Embryonic facial prominence (tissue), 1 donor: ENCODE results near the gene TMC8.
"Not testable (repeated sequence)": the region's sequence is repeated elsewhere in the genome, so short reads cannot be mapped to it uniquely, and the experiment has no call there.

Experiments
- DNase-seq: peaks from one replicate; pipeline ENCODE4 v3.0.0-alpha.2; 2016; ENCODE audit errors: extremely low spot score

Gene TMC8

GRCh38 chr17:78135858-78136500 is 5.4 kb downstream of the TMC8 start:
- DNase-seq: no peak

GRCh38 chr17:78137392-78138203 is 7.0 kb downstream of the TMC8 start:
- no peak for DNase-seq

DNA sequence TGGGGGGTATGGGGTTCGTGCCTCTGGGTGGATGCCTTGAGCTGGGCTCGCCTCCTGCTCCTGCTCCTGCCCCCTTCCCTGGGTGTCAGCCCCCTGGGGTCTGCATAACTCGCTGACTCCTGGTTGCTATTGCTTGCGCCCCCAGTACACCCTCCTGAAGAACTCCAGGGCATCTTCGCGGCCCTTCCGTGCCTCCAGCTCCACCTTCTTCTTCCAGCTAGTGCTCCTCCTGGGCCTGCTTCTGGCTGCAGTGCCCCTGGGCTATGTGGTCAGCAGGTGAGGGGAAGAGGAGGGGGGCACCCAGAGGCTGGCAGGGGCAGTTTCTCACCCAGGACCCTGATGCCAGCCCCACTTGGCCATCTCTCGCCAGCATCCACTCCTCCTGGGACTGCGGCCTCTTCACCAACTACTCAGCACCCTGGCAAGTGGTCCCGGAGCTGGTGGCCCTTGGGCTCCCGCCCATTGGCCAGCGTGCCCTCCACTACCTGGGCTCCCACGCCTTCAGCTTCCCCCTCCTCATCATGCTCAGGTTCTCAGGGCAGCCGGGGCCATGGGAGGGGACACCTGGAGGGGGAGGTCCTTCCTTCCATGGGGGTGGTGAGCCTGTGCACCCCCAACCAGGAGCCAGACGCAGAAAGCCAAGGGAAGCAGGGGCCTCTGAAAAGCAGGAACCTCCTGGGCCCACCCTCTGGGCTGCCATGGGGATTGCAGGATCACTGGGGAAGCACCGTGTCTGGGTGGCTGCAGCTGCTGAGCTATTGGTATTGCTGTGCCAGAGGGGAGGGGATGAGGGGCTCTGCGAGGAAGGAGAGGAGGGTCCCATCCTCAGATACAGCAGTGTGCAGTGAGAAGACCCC is 7.9 kb downstream of the TMC8 start:
- no peak for DNase-seq

- DNase-seq: not testable (repeated sequence)
Measured at GRCh38 chr17:78139861-78140168, 9.2 kb downstream of the TMC8 start.

DNA sequence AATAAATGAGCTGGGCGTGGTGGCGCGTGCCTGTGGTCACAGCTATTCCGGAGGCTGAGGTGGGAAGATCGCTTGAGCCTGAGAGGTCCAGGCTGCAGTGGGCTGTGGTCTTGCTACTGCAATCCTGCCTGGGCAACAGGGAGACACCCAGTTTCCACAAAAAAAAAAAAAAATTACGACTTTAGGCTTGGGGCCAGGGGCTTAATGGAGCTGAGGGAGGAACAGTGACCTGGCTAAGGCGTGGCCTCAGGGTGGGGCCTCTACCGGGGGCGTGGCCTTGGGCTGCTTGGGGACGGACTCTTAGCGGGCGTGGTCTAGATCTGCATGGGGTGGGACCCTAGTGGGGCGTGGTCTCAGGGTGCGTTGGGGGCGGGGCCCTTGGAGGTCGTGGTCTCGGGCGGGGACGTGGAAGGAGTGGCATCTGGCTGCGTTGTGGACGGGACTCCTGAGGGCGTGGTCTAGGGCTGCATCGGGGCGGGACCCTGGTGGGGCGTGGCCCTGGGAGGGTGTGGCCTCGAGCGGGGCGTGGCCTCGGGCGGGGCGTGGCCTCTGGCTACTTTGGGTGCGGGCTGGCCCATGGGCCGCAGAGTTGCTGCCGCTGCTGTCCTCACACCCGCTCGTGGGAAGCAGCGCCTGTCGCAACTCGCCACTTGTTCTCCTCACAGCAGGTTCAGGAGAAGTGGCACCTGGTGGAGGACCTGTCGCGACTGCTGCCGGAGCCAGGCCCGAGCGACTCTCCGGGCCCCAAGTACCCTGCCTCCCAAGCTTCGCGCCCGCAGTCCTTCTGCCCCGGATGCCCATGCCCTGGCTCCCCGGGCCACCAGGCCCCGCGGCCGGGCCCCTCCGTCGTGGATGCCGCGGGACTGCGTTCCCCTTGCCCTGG is 9.8 kb downstream of the TMC8 start:
- no peak for DNase-seq

DNA sequence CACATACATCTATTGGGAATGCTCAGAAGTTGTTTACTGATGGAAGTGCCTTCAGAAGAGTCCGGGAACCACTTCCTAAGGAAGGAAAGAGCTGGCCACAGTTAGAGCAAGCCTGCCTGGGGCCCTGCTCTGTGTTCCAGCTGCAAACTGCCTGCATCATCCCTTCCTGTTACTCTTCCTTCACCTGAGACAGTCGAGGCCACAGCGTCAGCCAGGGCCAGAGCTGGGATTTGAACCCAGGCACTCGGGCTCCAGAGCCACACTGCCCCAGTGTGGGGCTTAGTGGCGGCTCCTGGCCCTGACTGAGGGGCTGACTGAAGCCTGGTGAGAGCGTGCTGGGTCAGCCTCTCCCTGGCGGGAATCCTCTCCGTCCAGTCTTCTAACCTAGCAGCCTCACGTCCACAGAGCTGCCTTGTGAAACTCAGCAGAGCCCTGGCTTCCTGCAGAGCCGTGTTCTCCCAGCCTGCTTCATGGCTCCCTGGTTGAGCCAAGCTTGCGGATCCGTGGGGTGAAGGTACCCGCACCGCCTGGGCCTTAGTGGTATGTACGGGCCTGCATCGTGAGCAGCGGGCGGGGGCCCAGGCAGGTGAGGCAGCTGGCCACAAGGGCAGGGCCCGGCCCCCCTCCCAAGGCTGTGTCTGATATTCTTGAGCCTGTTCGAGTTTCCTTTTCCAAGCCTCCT is 11.0 kb downstream of the TMC8 start:
- DNase-seq: no peak

DNA sequence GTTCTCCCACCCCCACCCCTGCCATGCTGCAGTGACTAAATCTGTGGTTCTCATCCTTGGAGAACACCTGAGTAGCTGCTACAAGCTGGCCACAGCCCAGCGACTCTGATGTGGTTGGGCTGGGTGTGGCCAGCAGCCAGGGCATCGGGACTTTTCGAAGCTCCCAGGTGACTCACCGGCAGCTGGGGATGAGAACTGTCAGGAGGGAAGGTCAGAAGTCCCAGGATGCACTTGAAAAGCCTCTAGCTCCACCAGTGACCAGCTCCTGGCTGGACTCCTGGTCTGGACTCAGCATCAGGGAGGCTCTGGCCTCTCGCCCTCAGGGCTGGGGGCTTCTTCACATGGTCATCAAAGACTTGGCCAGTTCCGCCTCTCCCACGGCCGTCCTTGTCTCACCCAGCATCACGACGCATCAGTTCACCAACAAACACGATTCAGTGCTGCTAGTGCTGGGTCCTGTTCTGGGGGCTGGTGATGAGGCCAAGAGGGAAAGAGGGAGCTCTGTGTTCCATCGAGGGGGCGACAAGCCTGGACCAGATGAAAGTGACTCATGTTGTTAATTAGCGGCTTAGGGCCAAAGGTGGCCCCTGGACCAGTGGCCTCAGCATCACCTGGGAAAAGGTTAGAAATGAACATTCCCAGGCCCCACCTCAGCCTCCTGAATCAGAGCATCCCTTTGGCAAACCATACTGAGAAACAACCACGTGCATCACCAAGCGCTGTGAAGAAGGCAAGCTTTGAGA is 11.7 kb downstream of the TMC8 start:
- DNase-seq: no peak

DNA sequence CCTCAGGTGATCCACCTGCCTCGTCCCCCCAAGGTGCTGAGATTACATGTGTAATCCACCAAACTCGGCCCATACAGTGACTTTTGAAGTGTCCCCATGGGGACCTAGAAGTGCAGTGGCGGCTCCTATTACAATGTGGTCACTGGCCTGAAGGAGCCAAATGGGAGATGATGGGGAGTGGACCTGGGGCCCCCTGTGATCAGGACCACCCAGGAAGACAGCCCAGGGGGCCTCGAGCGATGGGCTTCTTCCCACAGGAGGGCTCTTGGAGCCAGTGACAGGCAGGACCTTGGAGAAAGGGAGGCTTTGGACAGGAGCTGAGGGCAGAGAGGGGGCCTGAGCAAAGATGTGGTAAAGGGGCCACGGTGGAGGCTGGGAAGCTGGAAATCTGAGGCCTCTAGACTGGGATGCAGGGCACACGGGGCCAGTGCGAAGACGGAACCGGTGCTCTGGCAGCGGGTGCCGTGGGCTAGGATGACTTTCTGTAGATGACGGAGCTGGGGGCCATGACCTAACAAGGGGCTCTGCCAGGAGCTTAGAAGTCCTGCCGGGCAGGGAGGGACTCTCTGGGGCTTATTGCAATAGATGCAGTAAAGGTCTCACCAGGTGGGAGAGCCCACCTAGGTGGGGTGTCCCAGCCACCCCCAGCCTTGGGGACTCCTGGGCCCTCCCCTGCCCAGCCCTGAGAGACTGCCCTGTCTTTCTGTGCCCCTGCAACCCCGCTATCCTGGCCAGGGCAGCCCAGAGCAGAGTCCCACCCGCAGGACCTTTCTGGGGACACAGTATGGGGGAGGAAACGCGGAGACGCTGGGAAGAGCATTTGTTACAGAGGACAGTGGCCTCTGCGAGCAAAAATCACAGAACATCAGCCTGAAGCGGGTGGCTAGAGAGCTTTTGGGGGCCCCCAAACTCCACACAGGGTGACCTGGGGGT is 12.9 kb downstream of the TMC8 start:
- DNase-seq: no peak

DNA sequence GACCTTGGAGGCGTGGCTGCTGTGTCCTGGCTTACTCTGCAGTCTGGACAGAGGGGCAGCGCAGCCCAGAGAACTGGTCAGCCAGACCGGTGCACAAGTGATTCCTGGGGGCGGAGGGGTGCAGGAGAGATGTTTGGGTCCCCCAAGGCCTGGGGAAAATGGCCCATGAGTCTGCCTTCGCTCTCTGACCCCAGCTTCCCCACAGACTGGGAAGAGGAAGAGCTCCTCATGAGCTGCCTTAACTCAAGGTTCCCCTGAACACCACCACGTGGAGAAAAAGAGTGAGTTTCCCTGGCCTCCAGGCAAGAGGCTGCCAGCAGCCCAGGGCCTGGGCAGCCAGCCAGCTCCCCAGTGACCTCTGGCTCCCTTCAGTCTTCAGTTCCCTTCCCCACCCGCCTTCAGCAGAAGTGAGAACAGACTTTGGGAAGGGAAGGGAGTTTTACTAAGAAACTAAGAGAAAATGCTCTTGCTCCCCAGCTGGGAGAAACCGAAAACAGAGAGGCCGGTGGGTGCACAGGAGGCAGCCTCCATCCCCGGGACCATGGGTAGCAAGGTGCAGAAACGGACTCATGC is 13.7 kb downstream of the TMC8 start:
- no peak for DNase-seq

DNA sequence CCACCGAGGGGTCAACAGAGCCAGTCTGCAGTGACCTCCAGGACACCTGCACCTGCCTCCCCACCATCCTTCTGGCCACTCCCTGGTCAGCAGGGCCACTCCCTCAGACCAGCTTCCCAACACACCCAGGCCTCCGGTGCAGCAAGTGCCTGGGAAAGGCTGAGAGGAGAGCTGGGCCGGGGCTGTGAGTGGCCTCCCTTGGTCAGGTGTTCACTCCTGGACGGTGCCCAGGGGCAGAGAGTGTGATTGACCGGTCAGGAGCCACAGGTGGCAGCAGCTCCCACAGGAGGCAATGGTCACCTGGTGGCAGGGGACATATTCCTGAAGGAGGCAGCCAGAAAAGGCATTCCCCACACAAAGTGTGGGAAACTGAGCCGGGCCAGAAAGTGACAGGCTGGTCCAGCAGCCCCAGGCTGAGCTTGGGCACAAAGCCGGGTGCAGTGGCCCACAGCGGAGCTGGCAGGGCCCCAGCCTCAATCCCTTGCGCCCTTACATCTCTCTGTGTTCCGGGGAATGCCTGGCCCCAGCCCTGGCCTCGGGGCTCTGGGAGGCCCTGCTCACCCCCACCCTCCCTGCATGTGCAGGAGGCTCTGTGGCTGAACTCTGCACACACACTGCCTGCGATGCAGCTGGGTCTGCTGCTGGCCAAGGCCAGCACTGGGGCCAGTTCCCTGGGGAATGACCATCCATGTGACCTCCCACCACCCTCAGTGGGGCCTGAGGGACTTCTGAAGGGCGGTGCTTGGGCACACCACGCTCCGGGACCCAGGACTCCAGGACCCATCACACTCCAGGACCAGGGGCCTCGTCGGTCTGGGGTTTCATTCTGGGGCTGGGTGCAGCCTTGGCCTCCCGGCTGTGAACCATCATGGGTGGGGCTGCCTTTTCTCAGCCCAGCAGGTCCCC is 14.4 kb downstream of the TMC8 start:
- DNase-seq: no peak

DNA sequence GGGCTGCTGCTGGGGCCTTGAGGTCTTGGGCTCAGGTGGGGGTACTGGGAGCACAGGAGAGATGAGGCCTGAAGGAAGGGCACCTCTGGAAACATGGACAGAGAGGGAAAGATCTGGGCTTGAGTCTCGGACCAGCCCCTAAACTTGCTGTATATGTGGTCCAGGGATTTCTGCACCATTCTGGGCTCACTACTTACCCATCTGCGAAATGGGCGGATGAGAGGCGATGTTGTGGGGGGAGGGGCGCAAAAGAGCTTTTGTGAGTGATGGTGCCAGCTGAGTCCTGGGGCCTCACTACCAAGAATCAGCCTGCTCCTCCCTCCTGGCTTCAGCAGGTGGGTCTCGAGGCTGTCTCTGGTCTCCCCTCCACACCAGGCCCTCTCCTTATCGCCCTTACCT is 15.9 kb downstream of the TMC8 start:
- no peak for DNase-seq

GRCh38 chr17:78146881-78147280 is 16.3 kb downstream of the TMC8 start:
- no peak for DNase-seq

GRCh38 chr17:78147315-78147998 is 16.9 kb downstream of the TMC8 start:
- no peak for DNase-seq

DNA sequence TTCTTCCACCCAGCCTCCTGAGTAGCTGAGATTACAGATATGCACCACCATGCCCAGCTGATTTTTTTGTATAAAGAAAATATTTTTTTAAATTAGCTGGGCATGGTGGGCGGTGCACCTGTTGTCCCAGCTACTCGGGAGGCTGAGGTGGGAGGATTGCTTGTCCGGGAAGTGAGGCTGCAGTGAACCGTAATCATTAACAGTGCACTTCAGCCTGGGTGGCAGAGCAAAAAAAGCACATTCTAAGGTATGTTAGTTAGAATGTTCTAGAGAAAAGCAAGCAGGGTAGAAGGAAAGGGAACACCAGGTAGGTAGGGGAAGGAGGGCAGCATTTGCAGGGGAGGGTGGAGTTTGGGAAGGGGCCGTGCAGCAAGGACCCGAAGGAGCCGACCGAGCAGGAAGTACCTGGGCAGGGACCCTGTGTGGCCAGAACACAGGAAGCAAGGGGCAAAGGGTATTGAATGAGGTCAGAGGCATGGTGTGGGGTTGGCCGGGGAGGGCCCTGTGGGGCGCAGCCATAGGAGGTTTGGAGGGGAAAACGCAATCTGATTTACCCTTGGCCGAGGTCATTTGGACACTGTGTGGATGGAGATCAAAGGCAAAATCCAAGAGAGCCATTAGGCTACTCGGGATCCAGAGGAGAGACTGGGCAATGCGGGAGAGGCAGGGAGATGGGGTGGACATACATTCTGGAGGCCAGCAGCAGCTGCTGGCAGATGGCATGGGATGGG is 17.9 kb downstream of the TMC8 start:
- no peak for DNase-seq

- no peak for DNase-seq
Measured at GRCh38 chr17:78151514-78152008, 21.0 kb downstream of the TMC8 start.
